GM23248 (cell line): ENCODE results near the gene PARP9. TPM values are rescaled to one million over a fixed set of nuclear protein-coding genes. Genes with fewer than 3 reads are reported as not detected.
A peak's percentile ranks its signal among the peaks of the same experiment; 100 is the strongest.

Experiments
- DNase-seq: peaks from one replicate; pipeline ENCODE4 v3.0.0-alpha.2; 2015
- H2AFZ ChIP-seq: fragments of 200-600 bp; sonication (generic); 2 replicates; pipeline ENCODE4 v1.6.1; 2016; ENCODE audit warnings: antibody characterized with exemption
- H3F3A ChIP-seq: fragments of 200-600 bp; sonication (generic); 2 replicates; pipeline ENCODE4 v1.6.1; 2016; ENCODE audit warnings: mild to moderate bottlenecking, antibody characterized with exemption, mixed run types; ENCODE audit not compliant: insufficient read depth
- H3K27ac ChIP-seq: fragments of 200-600 bp; sonication (generic); 2 replicates; pipeline ENCODE4 v1.5.1; 2016; ENCODE audit warnings: mild to moderate bottlenecking
- H3K27me3 ChIP-seq: fragments of 200-600 bp; sonication (generic); replicated peaks from 2 replicates; pipeline ENCODE4 v1.6.1; 2016; ENCODE audit warnings: mild to moderate bottlenecking; ENCODE audit not compliant: insufficient read depth
- H3K36me3 ChIP-seq: fragments of 200-600 bp; sonication (generic); 2 replicates; pipeline ENCODE4 v1.6.1; 2016; ENCODE audit warnings: low read depth, mild to moderate bottlenecking
- H3K4me1 ChIP-seq: fragments of 200-600 bp; sonication (generic); 2 replicates; pipeline ENCODE4 v1.6.1; 2016; ENCODE audit warnings: mild to moderate bottlenecking; ENCODE audit not compliant: insufficient read depth
- H3K4me2 ChIP-seq: fragments of 200-600 bp; sonication (generic); one replicate; pipeline ENCODE4 v1.6.1; 2016; ENCODE audit warnings: mild to moderate bottlenecking; ENCODE audit not compliant: unreplicated experiment
- H3K4me3 ChIP-seq: fragments of 200-600 bp; sonication (generic); 2 replicates; pipeline ENCODE4 v1.5.1; 2016; ENCODE audit warnings: mild to moderate bottlenecking
- H3K79me2 ChIP-seq: fragments of 200-600 bp; sonication (generic); 2 replicates; pipeline ENCODE4 v1.6.1; 2016; ENCODE audit warnings: mild to moderate bottlenecking; ENCODE audit not compliant: insufficient read depth
- H3K9ac ChIP-seq: fragments of 200-600 bp; sonication (generic); 2 replicates; pipeline ENCODE4 v1.6.1; 2016; ENCODE audit warnings: mild to moderate bottlenecking
- H3K9me2 ChIP-seq: fragments of 200-600 bp; sonication (generic); 2 replicates; pipeline ENCODE4 v1.6.1; 2016; ENCODE audit warnings: mixed run types, mild to moderate bottlenecking, moderate library complexity; ENCODE audit not compliant: insufficient read depth
- H3K9me3 ChIP-seq: fragments of 200-600 bp; sonication (generic); one replicate; pipeline ENCODE4 v1.6.1; 2017; ENCODE audit warnings: low read depth
- H4K20me1 ChIP-seq: fragments of 200-600 bp; sonication (generic); 2 replicates; pipeline ENCODE4 v1.6.0; 2016; ENCODE audit not compliant: insufficient read depth
- EZH2 ChIP-seq: fragments of 200-600 bp; sonication (generic); IDR thresholded peaks from 2 replicates; pipeline ENCODE4 v1.6.1; 2018; ENCODE audit warnings: antibody characterized with exemption, mild to moderate bottlenecking; ENCODE audit not compliant: insufficient read depth, poor library complexity, severe bottlenecking
- EZH2phosphoT487 ChIP-seq: fragments of 200-600 bp; sonication (generic); IDR thresholded peaks from 2 replicates; pipeline ENCODE4 v1.6.1; 2018; ENCODE audit warnings: antibody characterized with exemption, moderate library complexity, mild to moderate bottlenecking, low read depth; ENCODE audit not compliant: insufficient read depth
- WGBS, 2 experiments: methylation state at CpG; one replicate each; pipeline ENCODE4 v1.1.6; 2015 to 2017; ENCODE audit warnings: low lambda C conversion rate in 2 of 2, low coverage in 1 of 2; ENCODE audit errors: missing lambda C conversion rate in 2 of 2; 5-methylcytosine and 5-hydroxymethylcytosine counted together
- in situ Hi-C: fragments of 300-500 bp; cut with MboI; formaldehyde crosslinking; loops from 2 replicates; pipeline ENCODE4 v1.15.0; 2020
- polyA plus RNA-seq: library from polyadenylated mRNA; unstranded; fragments of >200 nt; fragmentation: Nextera tagmentation; extraction: Ambion mirVana; gene quantifications from 2 replicates; pipeline ENCODE4 v1.2.1, GENCODE V29; 2016
- total RNA-seq: library from RNA; depleted of rRNA; stranded (reverse); fragments of >200 nt; shearing (Covaris generic); gene quantifications from 2 replicates; pipeline ENCODE4 v1.2.3, GENCODE V29; 2014

The PARP9 gene
- total and polyA plus RNA-seq, 2 experiments from 2014 or later = 13.7 to 16.4 TPM

DNA sequence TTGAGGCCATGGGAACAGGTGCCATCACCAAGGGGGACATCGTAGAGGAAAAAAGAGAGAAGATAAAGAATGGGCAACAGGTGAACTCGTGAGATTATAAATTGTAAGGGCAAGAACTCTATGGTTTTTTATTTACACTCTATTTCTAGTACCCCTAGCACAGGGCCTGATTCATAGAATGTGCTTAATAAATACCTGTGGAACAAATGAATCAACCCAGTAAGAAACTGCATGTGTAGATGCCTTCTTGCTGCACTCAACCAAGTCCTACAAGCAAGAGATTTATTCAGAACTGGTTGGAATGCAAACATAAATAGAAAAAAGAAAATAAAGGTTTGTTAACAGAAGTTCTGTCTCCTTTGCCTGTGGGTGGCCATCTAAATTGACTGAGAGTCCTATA, 30.6 kb downstream of the PARP9 start:
- Histone ChIP-seq H3K9me2 (no peaks in the 10 kb centered on the region), H3K4me1 (peaks cover 14% of the 10 kb centered on the region), H2AFZ (no peak overlapping the region), H3K4me3 (no peak overlapping the region), H3K9ac (no peak overlapping the region), H3K4me2 (peak overlapping the region; percentile 15), H4K20me1 (no peaks in the 10 kb centered on the region), H3K27ac (peak overlapping the region; percentile 25; the same call in 1 of the 2 replicates), H3F3A (peaks cover 27% of the 10 kb centered on the region), H3K27me3 (no peaks in the 10 kb centered on the region), H3K9me3 (no peaks in the 10 kb centered on the region), H3K79me2 (no peaks in the 10 kb centered on the region), H3K36me3 (peaks cover 11% of the 10 kb centered on the region; the same call in 1 of the 2 replicates)
- DNase-seq = peak; percentile 18
- 87 to 93% methylated on average over 2 of the region's 2 CpGs for WGBS, 2 experiments
- no peak for TF ChIP-seq EZH2phosphoT487
- no peak for TF ChIP-seq EZH2
- in situ Hi-C loops = no loop called here

DNA sequence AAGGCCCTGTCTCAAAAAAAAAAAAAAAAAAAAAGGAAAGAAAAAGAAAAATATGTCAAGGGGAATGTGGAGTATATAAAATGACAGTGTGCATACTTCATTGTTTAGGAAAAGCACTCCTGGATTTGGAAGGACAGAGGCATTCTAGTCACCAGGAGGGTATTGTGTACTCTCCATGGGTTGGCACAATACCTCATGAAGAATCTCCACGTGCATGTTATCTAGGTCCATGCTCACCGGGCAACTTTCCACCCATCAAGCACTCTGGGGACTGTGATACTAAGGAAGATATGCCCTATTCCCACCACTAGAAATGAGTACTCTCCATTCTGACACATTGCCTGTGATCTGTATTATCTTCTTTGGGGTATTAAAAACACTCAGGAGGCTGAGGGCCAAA, 33.9 kb downstream of the PARP9 start:
- WGBS, 2 experiments = 53 to 57% methylated on average over 2 of the region's 2 CpGs
- TF ChIP-seq EZH2phosphoT487 = no peak
- TF ChIP-seq EZH2 = no peak
- Histone ChIP-seq H3K27me3 (no peaks in the 10 kb centered on the region), H3K4me2 (no peak overlapping the region), H3K9me3 (no peaks in the 10 kb centered on the region), H3K36me3 (peaks cover 11% of the 10 kb centered on the region; the same call in 1 of the 2 replicates), H3K79me2 (no peaks in the 10 kb centered on the region), H3K9me2 (no peaks in the 10 kb centered on the region), H3K9ac (no peak overlapping the region), H3K4me1 (peaks cover 14% of the 10 kb centered on the region), H3K27ac (no peak overlapping the region), H3K4me3 (no peak overlapping the region), H3F3A (peaks cover 27% of the 10 kb centered on the region), H2AFZ (no peak overlapping the region), H4K20me1 (no peaks in the 10 kb centered on the region)
- in situ Hi-C loops = no loop called here
- DNase-seq = no peak

GRCh38 chr3:122523317-122523716, 40.8 kb downstream of the PARP9 start:
- TF ChIP-seq EZH2phosphoT487 = no peak
- no peak for TF ChIP-seq EZH2
- Histone ChIP-seq H2AFZ (no peak overlapping the region), H3K79me2 (no peaks in the 10 kb centered on the region), H3K9ac (no peak overlapping the region), H3K27me3 (no peaks in the 10 kb centered on the region), H3K9me3 (no peaks in the 10 kb centered on the region), H3K4me1 (peaks cover 6% of the 10 kb centered on the region; the same call in 1 of the 2 replicates), H3K4me3 (no peak overlapping the region), H3K4me2 (no peak overlapping the region), H3F3A (no peaks in the 10 kb centered on the region), H3K36me3 (no peaks in the 10 kb centered on the region), H4K20me1 (no peaks in the 10 kb centered on the region), H3K9me2 (no peaks in the 10 kb centered on the region), H3K27ac (no peak overlapping the region)
- WGBS, 2 experiments = 90 to 91% methylated on average over 11 of the region's 11 CpGs
- in situ Hi-C loops = no loop called here
- DNase-seq = no peak

DNA sequence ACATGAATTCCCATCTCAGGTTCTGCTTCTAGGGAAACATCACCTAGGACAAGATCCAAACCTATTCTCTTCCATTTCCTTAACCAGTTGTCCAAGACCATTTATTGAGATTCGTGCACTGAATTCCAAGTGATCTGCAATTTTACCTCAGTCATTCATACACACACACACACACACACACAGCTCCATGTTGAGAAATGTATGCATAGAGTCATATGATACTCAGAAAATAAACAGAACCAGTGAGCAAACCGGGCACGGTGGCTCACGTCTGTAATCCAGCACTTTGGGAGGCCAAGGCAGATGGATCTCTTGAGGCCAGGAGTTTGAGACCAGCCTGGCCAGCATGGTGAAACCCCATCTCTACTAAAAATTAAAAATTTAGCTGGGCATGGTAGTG, 43.2 kb downstream of the PARP9 start:
- Histone ChIP-seq H3F3A (no peaks in the 10 kb centered on the region), H3K4me1 (peaks cover 6% of the 10 kb centered on the region; the same call in 1 of the 2 replicates), H3K4me2 (no peak overlapping the region), H3K9me2 (no peaks in the 10 kb centered on the region), H2AFZ (no peak overlapping the region), H3K9me3 (no peaks in the 10 kb centered on the region), H3K79me2 (no peaks in the 10 kb centered on the region), H3K27me3 (no peaks in the 10 kb centered on the region), H3K36me3 (no peaks in the 10 kb centered on the region), H3K4me3 (no peak overlapping the region), H4K20me1 (no peaks in the 10 kb centered on the region), H3K27ac (no peak overlapping the region), H3K9ac (no peak overlapping the region)
- DNase-seq = no peak
- in situ Hi-C loops = no loop called here
- 94 to 98% methylated on average over 4 of the region's 4 CpGs for WGBS, 2 experiments
- TF ChIP-seq EZH2phosphoT487 (no peak), EZH2 (no peak)

GRCh38 chr3:122519693-122520092, 44.4 kb downstream of the PARP9 start:
- Histone ChIP-seq H3K9me3 (no peaks in the 10 kb centered on the region), H4K20me1 (no peaks in the 10 kb centered on the region), H3K9ac (no peak overlapping the region), H3K36me3 (no peaks in the 10 kb centered on the region), H3K9me2 (no peaks in the 10 kb centered on the region), H3K79me2 (no peaks in the 10 kb centered on the region), H3F3A (no peaks in the 10 kb centered on the region), H3K4me2 (no peak overlapping the region), H3K4me3 (no peak overlapping the region), H2AFZ (no peak overlapping the region), H3K27ac (no peak overlapping the region), H3K4me1 (peaks cover 6% of the 10 kb centered on the region; the same call in 1 of the 2 replicates), H3K27me3 (no peaks in the 10 kb centered on the region)
- TF ChIP-seq EZH2phosphoT487 (no peak), EZH2 (no peak)
- in situ Hi-C loops = no loop called here
- peak; percentile 53 for DNase-seq
